ENCODE data around the gene LGALS13. TPM values are rescaled to one million over a fixed set of nuclear protein-coding genes. Genes with fewer than 3 reads are reported as not detected.

The LGALS13 gene
- total and polyA plus RNA-seq, 2 experiments from 2014 or later: not detected

GRCh38 chr19:39563408-39563807 is 38.9 kb upstream of the LGALS13 start:
- Histone ChIP-seq H3K4me2 (no peak overlapping the region), H3K36me3 (replicated peaks; ENCODE audit: insufficient read depth, low read depth) (no peaks in the 10 kb centered on the region), H4K20me1 (ENCODE audit: insufficient read depth, poor library complexity, severe bottlenecking) (no peaks in the 10 kb centered on the region), H3K9me3 (ENCODE audit: low read depth) (no peaks in the 10 kb centered on the region), H3K4me3 (no peak overlapping the region), H2AFZ (no peak overlapping the region), H3K27me3 (peaks cover 21% of the 10 kb centered on the region), H3K9me2 (replicated peaks; ENCODE audit: insufficient read depth) (no peaks in the 10 kb centered on the region), H3K4me1 (ENCODE audit: insufficient read depth) (no peaks in the 10 kb centered on the region), H3K27ac (no peak overlapping the region), H3K79me2 (no peaks in the 10 kb centered on the region)
- WGBS (ENCODE audit: low lambda C conversion rate, missing lambda C conversion rate): 78% methylated on average over 2 of the region's 2 CpGs
- TF ChIP-seq CTCF (IDR thresholded peaks at IDR 0.05; ENCODE audit: poor library complexity) (no peak), EZH2phosphoT487 (IDR thresholded peaks at IDR 0.05; ENCODE audit: low read depth, severe bottlenecking, unreplicated experiment) (no peak), EZH2 (IDR thresholded peaks at IDR 0.05; ENCODE audit: borderline replicate concordance) (no peak)
- DNase-seq (ENCODE audit: low spot score): no peak

GRCh38 chr19:39566064-39566463 is 36.3 kb upstream of the LGALS13 start:
- H3K4me3 ChIP-seq: no peak overlapping the region
- H3K79me2 ChIP-seq: no peaks in the 10 kb centered on the region
- no peak for TF ChIP-seq EZH2 (IDR thresholded peaks at IDR 0.05; ENCODE audit: borderline replicate concordance)
- no peak for TF ChIP-seq CTCF (IDR thresholded peaks at IDR 0.05; ENCODE audit: poor library complexity)
- no peak for TF ChIP-seq EZH2phosphoT487 (IDR thresholded peaks at IDR 0.05; ENCODE audit: low read depth, severe bottlenecking, unreplicated experiment)
- peaks cover 24% of the 10 kb centered on the region for H3K27me3 ChIP-seq
- no peak overlapping the region for H2AFZ ChIP-seq
- H3K4me2 ChIP-seq: no peak overlapping the region
- no peaks in the 10 kb centered on the region for H3K9me3 ChIP-seq (ENCODE audit: low read depth)
- H3K36me3 ChIP-seq (replicated peaks; ENCODE audit: insufficient read depth, low read depth): no peaks in the 10 kb centered on the region
- H3K4me1 ChIP-seq (ENCODE audit: insufficient read depth): no peaks in the 10 kb centered on the region
- WGBS (ENCODE audit: low lambda C conversion rate, missing lambda C conversion rate): 56% methylated on average over 3 of the region's 3 CpGs
- H3K9me2 ChIP-seq (replicated peaks; ENCODE audit: insufficient read depth): no peaks in the 10 kb centered on the region
- H4K20me1 ChIP-seq (ENCODE audit: insufficient read depth, poor library complexity, severe bottlenecking): no peaks in the 10 kb centered on the region
- DNase-seq (ENCODE audit: low spot score): no peak
- H3K27ac ChIP-seq: no peak overlapping the region

GRCh38 chr19:39568604-39569003 is 33.7 kb upstream of the LGALS13 start:
- Histone ChIP-seq H3K9me2 (replicated peaks; ENCODE audit: insufficient read depth) (no peaks in the 10 kb centered on the region), H3K4me1 (ENCODE audit: insufficient read depth) (no peaks in the 10 kb centered on the region), H2AFZ (no peak overlapping the region), H3K79me2 (no peaks in the 10 kb centered on the region), H3K4me2 (no peak overlapping the region), H3K4me3 (no peak overlapping the region), H3K9me3 (ENCODE audit: low read depth) (no peaks in the 10 kb centered on the region), H3K27ac (no peak overlapping the region), H3K27me3 (peaks cover 12% of the 10 kb centered on the region), H4K20me1 (ENCODE audit: insufficient read depth, poor library complexity, severe bottlenecking) (no peaks in the 10 kb centered on the region), H3K36me3 (replicated peaks; ENCODE audit: insufficient read depth, low read depth) (no peaks in the 10 kb centered on the region)
- WGBS (ENCODE audit: low lambda C conversion rate, missing lambda C conversion rate): 61% methylated on average over 3 of the region's 3 CpGs
- TF ChIP-seq EZH2 (IDR thresholded peaks at IDR 0.05; ENCODE audit: borderline replicate concordance): no peak
- no peak for TF ChIP-seq EZH2phosphoT487 (IDR thresholded peaks at IDR 0.05; ENCODE audit: low read depth, severe bottlenecking, unreplicated experiment)
- TF ChIP-seq CTCF (IDR thresholded peaks at IDR 0.05; ENCODE audit: poor library complexity): no peak
- DNase-seq (ENCODE audit: low spot score): no peak

- Histone ChIP-seq H3K4me1 (ENCODE audit: insufficient read depth) (no peaks in the 10 kb centered on the region), H2AFZ (no peak overlapping the region), H3K27ac (no peak overlapping the region), H3K36me3 (replicated peaks; ENCODE audit: insufficient read depth, low read depth) (no peaks in the 10 kb centered on the region), H3K79me2 (no peaks in the 10 kb centered on the region), H3K4me2 (no peak overlapping the region), H3K9me2 (replicated peaks; ENCODE audit: insufficient read depth) (no peaks in the 10 kb centered on the region), H3K9me3 (ENCODE audit: low read depth) (no peaks in the 10 kb centered on the region), H3K27me3 (no peaks in the 10 kb centered on the region), H3K4me3 (no peak overlapping the region), H4K20me1 (ENCODE audit: insufficient read depth, poor library complexity, severe bottlenecking) (no peaks in the 10 kb centered on the region)
- no peak for DNase-seq (ENCODE audit: low spot score)
- TF ChIP-seq CTCF (IDR thresholded peaks at IDR 0.05; ENCODE audit: poor library complexity) (no peak), EZH2phosphoT487 (IDR thresholded peaks at IDR 0.05; ENCODE audit: low read depth, severe bottlenecking, unreplicated experiment) (no peak), EZH2 (IDR thresholded peaks at IDR 0.05; ENCODE audit: borderline replicate concordance) (no peak)
- 55% methylated on average over 4 of the region's 4 CpGs for WGBS (ENCODE audit: low lambda C conversion rate, missing lambda C conversion rate)
Observed at GRCh38 chr19:39582442-39582841, 19.9 kb upstream of the LGALS13 start.
